ENCODE measurements around the gene TSPAN13.

GRCh38 chr7:16810112-16810511, 56.6 kb downstream of the TSPAN13 start:
- TF ChIP-seq POLR2A (IDR thresholded peaks at IDR 0.05): no peak
- TF ChIP-seq, protein P1, sequence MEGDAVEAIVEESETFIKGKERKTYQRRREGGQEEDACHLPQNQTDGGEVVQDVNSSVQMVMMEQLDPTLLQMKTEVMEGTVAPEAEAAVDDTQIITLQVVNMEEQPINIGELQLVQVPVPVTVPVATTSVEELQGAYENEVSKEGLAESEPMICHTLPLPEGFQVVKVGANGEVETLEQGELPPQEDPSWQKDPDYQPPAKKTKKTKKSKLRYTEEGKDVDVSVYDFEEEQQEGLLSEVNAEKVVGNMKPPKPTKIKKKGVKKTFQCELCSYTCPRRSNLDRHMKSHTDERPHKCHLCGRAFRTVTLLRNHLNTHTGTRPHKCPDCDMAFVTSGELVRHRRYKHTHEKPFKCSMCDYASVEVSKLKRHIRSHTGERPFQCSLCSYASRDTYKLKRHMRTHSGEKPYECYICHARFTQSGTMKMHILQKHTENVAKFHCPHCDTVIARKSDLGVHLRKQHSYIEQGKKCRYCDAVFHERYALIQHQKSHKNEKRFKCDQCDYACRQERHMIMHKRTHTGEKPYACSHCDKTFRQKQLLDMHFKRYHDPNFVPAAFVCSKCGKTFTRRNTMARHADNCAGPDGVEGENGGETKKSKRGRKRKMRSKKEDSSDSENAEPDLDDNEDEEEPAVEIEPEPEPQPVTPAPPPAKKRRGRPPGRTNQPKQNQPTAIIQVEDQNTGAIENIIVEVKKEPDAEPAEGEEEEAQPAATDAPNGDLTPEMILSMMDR (IDR thresholded peaks at IDR 0.05): no peak
